HG03442 (cell line): ENCODE data around the gene ANKRD28.
"Not testable (repeated sequence)": the region's sequence is repeated elsewhere in the genome, so short reads cannot be mapped to it uniquely, and the experiment has no call there.

Experiments used
- ATAC-seq: cut with Tn5 transposase; IDR thresholded peaks from one replicate; pipeline ENCODE4 v1.9.1; 2021; ENCODE audit warnings: mild to moderate bottlenecking, moderate library complexity; ENCODE audit not compliant: unreplicated experiment

The ANKRD28 gene

DNA sequence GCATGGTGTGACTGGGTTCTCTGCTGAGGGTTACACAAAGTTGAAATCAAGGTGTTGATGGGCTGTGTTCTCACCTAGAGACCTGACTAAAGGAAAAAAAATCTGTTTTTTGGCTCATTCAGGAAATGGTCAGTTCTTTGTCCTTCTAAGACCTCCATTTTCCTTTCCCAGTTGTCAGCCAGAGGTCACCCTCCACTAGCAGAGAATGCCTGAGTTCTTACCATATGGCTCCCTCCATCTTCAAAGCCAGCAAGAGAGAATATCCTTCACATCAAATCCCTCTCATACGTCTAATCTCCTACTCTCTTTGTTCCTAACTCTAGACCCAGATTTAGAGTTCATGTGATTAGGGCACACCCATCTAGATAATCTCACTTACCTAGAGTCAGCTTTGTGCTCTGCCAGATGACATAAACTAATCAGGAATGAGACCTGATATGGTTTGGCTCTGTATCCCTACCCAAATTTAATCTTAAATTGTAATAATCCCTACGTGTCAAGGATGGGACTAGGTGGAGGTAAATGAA is 19.4 kb downstream of the ANKRD28 start:
- no peak for ATAC-seq

DNA sequence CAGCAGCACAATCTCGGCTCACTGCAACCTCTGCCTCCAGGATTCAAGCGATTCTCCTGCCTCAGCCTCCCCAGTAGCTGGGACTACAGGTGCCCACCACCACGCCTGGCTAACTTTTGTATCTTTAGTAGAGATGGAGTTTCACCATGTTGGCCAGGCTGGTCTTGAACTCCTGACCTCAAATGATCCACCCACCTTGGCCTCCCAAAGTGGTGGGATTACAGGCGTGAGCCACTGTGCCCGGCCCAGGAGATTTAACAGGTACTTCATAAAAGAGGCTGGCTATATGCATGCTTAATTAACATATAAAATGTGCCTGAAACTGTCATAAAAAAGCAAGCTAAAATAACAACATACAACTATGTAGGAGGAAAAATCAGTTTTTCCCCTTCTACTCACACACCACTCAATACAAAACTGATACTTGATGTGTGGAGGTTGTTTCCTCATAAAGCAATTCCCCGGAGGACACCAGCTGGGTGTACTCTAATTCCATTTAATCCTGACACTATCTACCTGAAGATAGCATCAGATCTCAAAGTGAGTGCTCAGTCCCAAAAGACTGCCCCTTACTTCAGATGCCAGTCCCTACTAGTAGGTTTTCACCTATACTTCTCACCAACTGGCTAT is 22.7 kb downstream of the ANKRD28 start:
- ATAC-seq = peak; percentile 83

DNA sequence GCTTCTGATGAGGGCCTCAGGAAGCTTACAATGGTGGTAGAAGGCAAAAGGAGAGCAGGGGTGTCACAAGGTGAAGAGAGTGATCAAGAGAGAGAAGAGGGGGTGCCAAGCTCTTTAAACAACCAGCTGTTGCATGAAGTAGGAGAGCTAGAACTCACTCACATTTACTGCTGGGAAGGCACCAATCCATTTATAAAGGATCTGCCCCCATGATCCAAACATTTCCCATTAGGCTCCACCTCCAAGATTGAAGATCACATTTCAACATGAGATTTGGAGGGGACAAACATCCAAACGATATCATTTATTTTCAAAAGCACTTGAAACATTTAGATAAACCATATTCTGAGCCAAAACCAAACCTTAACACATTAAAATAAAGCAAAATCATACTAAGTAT is 26.3 kb downstream of the ANKRD28 start:
- ATAC-seq = no peak

DNA sequence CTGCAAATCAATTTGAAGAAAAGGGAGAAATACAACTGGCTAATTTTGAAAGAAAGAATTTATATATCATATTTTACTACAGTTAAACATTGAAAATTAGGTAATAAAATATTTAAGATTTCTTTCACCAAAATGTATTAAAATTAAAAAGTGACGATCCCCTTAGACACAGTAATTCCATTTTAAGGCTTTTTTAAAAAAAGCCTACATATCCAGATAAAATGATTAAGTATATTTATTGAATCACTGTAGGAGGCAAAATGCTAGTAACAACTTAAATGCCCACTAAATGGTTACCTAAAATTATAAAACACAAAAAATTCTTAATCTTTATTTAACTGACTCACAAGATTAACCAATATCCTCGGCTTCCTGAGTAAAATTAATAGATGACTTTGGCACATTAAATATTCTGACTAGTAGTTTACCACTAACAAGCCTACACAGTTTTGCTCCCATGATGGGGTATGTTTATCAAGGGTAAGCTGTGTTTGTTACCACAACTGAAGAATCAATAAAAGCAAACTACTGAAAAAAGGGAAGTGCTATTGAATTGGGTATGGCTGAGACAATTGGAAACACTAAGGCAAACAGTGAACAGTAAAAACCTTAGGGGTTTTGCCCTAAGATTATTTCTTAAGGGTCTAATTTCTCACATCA is 28.4 kb downstream of the ANKRD28 start:
- ATAC-seq = peak; percentile 51

DNA sequence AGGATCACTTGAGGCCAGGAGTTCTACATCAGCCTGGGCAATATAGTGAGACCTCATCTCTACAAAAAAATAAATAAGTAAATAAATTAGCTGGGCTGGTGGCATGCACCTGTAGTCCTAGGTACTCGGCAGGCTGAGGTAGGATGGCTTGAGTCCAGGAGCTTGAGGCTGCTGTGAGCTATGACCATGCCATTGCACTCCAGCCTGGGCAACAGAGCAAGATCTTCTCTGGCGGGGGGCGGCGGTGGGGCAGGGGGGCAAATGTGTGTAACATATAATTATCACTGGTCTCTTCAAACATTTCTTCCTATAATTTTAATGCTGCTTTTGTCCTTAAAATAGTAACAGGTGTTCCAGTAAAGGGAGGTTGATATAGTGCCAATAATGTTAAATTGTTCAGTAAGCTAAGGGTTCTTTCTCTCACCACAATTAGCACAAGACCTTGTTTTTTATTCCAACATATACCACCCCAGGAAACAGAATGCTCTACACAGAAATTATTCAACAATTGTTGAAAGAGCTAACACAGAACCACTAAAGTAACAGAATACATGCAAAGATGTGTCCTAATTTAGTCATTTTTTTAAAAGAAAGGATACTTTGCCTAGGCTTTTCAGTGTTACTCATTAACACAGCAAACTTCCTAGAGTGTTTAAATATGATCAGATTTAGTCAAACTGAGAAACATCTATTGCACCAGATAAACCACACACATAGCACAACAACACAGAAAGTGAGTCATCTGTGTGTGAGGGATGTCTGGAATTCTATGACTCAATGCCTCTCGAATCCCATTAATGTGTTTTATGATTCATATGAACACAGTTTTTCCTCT is 29.1 kb downstream of the ANKRD28 start:
- ATAC-seq = peak; percentile 60

DNA sequence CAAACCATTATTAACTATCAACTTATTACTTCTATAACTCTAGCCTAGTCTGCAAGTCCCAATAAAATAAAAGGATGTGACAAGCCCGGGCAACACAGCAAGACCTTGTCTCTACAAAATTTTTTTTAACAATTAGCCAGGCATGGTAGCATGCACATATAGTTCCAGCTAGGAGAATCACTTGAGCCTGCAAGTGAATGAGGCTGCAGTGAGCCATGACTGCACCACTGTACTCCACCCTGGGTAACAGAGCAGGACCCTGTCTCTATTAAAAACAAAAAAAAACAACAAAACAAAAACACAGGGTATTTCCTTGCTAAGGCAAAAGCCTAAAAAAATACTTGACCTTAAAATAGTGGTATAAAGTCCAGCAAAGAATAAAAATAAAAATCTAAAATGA is 31.4 kb downstream of the ANKRD28 start:
- ATAC-seq = no peak

DNA sequence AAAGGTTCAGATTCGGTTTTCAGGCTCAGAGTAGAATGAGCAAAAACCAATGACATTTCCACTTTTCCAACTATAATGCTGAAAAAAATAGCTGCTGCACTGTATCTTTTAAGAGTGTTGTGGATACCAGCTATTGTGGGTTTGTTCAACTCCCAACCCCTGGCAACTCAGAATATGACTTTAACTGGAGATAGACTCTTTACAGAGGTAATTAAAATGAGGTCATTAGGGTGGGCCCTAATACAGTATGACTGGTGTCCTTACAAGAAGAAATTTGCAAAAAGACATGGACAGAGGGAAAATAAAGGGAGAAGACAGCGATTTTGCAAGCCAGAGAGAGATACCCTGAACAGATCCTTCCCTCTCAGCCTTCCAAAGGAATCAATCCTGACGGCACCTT is 39.5 kb downstream of the ANKRD28 start:
- no peak for ATAC-seq

DNA sequence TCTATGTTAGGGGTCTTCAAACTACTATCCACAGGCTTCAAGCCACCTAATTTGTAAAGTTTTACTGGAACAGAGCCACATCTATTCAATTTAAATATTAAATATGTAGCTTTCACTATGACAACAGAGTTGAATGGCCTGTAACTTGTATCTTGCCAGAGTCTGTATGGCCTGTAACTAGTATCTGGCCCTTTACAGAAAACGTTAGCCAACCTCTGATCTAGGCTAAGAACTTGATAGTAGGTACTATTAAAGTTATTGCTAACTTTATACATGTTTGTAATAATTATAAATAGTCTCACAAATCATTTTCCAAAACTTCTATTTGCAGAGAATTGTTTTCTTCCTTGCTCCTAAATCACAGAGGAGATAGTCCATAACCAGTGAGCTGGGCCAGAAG is 40.0 kb downstream of the ANKRD28 start:
- no peak for ATAC-seq

DNA sequence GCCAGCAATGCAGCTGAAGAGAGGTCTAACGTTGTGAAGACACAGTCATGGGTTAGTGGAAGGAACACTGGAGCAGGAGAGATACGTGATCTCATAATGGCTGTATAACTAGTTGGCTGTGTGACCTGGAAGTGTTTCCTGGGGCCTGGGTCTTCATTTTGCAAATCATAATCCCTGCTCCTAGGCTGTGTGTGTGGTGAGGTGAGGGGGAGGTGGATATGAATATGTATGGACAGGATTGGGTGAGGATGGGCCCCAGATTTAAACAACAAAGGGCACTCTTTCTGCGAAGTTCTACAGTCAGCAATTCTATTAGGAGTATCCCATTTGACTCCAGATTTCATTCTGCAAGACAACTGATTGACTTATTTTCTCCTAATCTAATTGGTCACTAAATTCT is 41.3 kb downstream of the ANKRD28 start:
- no peak for ATAC-seq

DNA sequence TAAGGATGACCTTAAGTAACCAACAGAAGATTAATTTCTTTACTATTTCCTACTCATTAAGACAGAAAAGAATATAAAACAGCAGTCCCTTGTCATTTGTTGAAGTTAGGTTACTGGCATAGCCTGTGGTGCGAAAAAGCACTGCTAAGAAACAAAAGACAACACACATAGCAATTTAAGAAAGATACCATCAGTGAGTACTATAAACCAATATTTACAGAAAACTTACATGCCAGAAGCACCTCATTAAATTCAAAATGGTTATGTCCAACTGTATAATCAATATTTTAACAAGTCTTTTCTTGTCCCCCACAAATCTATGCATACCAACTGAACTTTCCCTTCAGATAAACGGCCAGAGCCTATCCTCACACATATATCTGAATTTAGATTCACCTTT is 42.0 kb downstream of the ANKRD28 start:
- ATAC-seq = no peak

DNA sequence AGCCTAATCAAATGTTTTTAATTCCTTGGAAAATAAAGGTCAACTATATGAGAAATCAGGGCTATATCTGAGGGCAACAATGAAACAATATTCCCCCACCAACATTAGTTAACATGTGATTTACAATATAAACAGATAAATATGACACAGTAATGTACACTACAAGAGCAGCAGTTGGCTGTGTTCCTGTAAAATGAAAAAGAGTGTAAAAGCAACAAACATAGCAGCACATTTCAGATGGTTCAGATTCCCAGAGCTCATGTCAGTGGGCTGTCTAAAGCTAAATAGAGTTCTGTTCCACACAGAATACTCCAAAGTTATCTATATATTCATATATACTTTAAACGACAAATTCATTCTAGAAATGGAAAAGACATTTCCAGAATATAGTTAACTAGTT is 42.6 kb downstream of the ANKRD28 start:
- no peak for ATAC-seq

DNA sequence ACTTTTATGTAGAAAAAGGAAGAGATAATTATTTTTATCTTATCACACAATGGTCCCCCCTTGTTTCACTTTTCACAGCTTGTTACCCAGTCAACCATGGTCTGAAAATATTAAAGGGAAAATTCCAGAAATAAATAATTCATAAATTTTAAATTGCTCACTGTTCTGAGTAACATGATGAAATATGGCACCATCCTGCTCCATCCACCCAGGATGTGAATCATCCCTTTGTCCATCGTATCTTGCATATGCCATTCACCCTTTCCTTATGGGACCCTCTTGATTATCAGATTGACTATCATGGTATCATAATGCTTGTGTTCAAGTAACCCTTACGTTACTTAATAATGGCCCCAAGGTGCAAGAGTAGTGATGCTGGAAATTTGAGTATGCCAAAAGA is 43.7 kb downstream of the ANKRD28 start:
- no peak for ATAC-seq

DNA sequence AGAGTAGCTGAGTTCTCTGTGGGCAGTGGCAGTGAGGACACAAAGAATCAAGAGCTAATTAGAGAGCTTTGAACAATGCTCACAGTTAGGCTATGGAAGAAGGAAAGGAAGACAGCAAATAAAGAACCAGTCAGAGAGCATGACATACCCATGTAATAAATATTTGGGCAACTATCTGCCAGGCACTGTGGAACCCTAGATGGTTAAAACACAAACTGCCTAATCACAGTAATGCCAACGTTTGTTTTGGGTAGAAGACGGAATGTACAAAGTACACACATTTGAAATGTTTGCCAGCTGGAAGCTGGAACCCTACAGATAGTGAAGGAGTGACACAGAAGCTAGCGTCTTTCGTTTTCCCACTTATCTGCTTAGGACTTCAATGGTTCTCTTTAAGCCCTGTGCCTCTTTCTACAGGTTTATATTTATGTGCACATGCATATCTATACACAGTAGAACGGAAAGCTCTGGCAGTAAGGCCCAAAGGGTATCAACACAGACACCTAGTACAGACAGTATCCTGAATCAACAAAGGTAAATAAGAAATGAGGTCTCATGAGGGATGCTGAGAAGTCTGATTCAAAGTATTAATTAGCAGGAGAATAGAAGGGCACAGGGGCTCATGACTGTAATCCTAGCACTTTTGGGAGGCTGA is 44.6 kb downstream of the ANKRD28 start:
- no peak for ATAC-seq

DNA sequence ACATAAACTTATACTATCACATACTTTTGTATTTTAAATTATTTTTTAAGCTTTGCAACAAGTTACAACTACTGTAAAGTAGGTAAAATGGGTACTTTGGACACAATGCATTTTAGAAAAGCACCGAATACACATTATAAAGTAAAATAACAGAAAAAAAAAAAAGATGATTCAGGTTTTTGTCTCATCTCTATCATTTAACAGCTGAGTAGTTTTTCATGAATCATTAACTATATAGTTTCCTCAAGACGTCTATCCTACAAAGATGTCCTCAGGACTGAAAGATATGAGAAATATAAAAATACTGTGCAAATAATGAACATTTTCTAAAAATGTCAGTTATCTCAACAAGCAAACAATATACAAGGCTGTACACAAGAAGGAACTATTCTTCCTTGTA is 46.9 kb downstream of the ANKRD28 start:
- no peak for ATAC-seq

DNA sequence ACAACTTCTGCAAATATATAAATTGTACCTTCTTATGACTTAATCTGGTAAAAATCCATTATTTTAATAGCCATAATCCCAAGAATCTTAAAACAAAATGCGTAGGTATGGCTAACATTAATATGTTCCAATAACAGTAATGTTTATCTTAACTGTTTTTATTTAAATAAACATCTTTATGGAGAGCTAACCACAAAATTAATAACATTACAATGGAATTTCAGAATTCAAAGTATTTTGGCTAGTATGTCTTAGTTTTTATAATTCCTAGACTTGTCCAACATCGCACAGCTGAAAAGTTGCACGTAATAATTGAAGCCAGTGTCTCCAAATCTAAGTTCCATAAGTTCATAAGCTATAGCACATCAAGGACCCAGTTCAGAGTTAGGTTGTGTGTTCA is 47.6 kb downstream of the ANKRD28 start:
- ATAC-seq = no peak

DNA sequence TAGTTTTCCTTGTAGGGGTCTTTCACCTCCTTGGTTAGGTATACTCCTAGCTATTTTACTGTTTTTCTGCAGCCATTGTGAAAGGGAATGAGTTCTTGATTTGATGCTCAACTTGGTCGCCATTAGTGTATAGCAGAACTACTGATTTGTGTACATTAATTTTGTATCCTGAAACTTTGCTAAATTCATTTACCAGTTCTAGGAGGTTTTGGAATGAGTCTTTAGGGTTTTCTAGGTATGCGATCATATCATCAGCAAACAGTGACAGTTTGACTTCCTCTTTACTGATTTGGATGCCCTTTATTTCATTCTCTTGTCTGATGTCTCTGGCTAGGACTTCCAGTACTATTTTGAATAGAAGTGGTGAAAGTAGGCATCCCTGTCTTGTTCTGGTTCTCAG is 51.9 kb downstream of the ANKRD28 start:
- not testable (repeated sequence) for ATAC-seq

DNA sequence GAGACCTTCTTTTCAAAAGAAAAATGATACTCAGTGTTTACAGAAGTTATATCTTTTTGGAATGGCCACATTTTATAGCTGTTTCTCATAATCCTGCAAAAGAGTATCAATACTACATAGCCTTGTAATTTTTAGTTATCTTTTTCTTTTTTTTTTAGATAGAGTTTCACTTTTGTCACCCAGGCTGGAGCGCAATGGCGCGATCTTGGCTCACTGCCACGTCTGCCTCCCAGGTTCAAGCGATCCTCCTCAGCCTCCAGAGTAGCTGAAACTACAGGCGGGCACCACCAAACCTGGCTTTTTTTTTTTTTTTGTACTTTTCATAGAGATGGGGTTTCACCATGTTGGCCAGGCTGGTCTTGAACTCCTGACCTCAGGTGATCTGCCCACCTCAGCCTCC is 53.6 kb downstream of the ANKRD28 start:
- ATAC-seq = no peak

DNA sequence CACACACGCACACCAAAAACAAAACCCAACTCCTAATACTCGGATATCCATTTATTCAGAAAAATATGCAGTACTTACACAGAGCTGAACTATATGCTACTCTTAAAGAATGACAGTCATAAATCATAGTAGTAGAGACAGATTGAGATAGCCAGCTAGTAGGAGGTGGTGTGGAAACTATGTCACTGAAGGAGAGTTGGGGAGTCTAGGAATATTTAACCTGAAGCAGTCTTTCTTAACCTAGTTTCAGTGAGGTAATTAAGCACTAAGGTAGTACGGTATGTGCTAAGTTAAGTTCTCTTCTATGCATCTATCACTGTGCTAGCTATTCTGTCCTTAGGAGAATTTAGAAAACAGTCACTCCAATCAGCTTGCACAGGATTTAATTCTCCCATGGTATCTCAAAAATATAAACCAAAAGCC is 54.2 kb downstream of the ANKRD28 start:
- no peak for ATAC-seq

DNA sequence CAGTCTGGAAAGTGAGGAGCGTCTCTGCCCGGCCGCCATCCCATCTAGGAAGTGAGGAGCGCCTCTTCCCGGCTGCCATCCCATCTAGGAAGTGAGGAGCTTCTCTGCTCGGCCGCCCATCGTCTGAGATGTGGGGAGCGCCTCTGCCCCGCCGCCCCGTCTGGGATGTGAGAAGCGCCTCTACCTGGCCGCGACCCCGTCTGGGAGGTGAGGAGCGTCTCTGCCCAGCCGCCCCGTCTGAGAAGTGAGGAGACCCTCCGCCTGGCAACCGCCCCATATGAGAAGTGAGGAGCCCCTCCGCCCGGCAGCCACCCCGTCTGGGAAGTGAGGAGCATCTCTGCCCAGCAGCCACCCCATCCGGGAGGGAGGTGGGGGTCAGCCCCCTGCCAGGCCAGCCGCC is 55.5 kb downstream of the ANKRD28 start:
- not testable (repeated sequence) for ATAC-seq

DNA sequence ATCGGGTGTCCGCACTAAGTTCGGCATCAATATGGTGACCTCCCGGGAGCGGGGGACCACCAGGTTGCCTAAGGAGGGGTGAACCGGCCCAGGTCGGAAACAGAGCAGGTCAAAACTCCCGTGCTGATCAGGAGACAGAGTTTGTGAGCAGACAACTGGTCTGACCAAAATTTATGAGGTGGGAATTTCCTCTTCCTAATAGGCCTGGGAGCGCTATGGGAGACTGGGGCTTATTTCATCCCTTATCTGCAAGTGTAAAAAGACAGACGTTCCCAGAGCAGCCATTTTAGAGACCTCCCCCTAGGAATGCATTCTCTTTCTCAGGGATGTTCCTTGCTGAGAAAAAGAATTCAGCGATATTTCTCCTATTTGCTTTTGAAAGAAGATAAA is 59.2 kb downstream of the ANKRD28 start:
- not testable (repeated sequence) for ATAC-seq

DNA sequence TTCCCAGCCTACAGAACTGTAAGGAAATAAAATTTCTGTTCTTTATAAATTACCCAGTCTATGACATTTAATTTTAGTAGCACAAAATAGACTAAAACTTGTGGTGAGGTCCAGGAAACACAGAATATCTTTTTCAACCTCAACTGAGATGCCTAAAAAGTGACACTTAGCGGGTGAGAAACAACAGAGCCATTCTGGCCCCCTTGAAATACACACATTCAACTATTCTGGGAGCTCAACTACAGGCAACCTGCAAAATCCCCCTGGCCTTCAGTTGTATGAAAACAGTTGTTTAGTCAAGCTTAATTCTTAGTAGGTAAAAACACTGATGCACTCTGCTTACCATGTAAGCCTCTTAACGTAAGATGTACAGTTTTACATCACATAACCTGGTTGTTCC is 66.8 kb downstream of the ANKRD28 start:
- no peak for ATAC-seq
